GM06990 (cell line): ENCODE results near the gene EEPD1.

Experiments used
- DNase-seq: peaks from one replicate; pipeline ENCODE4 v3.0.0-alpha.2; 2011; ENCODE audit not compliant: insufficient read length; ENCODE audit errors: extremely low read depth
- H3K27me3 ChIP-seq: replicated peaks from 2 replicates; pipeline ENCODE4 v1.6.0; 2011; ENCODE audit warnings: low read length; ENCODE audit not compliant: control insufficient read depth, insufficient read depth
- H3K36me3 ChIP-seq: 2 replicates; pipeline ENCODE4 v1.5.1; 2011; ENCODE audit warnings: low read length; ENCODE audit not compliant: control insufficient read depth, insufficient read depth
- H3K4me3 ChIP-seq: replicated peaks from 2 replicates; pipeline ENCODE4 v1.5.1; 2011; ENCODE audit warnings: low read depth, mild to moderate bottlenecking, control low read depth, low read length
- CTCF ChIP-seq: IDR thresholded peaks from 2 replicates; pipeline ENCODE4 v1.5.1; 2011; ENCODE audit warnings: low read length, control low read depth, mild to moderate bottlenecking, inconsistent platforms; ENCODE audit not compliant: insufficient read depth, poor library complexity, severe bottlenecking

The EEPD1 gene

GRCh38 chr7:36188906-36189305 is 35.9 kb downstream of the EEPD1 start:
- Histone ChIP-seq H3K4me3 (no peak overlapping the region), H3K36me3 (no peaks in the 10 kb centered on the region), H3K27me3 (no peaks in the 10 kb centered on the region)
- no peak for DNase-seq
- no peak for TF ChIP-seq CTCF

GRCh38 chr7:36190447-36191291 is 37.6 kb downstream of the EEPD1 start:
- Histone ChIP-seq H3K4me3 (no peak overlapping the region), H3K36me3 (no peaks in the 10 kb centered on the region), H3K27me3 (no peaks in the 10 kb centered on the region)
- no peak for TF ChIP-seq CTCF
- DNase-seq = no peak

GRCh38 chr7:36191292-36191920 is 38.4 kb downstream of the EEPD1 start:
- H3K36me3 ChIP-seq = no peaks in the 10 kb centered on the region
- TF ChIP-seq CTCF = no peak
- H3K27me3 ChIP-seq = no peaks in the 10 kb centered on the region
- no peak overlapping the region for H3K4me3 ChIP-seq
- DNase-seq = no peak

- no peak for DNase-seq
- Histone ChIP-seq H3K4me3 (no peak overlapping the region), H3K36me3 (no peaks in the 10 kb centered on the region), H3K27me3 (no peaks in the 10 kb centered on the region)
- TF ChIP-seq CTCF = no peak
Observed at GRCh38 chr7:36192053-36192824, 39.2 kb downstream of the EEPD1 start.

GRCh38 chr7:36192877-36193276 is 39.8 kb downstream of the EEPD1 start:
- no peak overlapping the region for H3K4me3 ChIP-seq
- TF ChIP-seq CTCF = no peak

More at GRCh38 chr7:36192877-36193276, 39.8 kb downstream of the EEPD1 start:
- no peak for DNase-seq
- Histone ChIP-seq H3K27me3 (no peaks in the 10 kb centered on the region), H3K36me3 (no peaks in the 10 kb centered on the region)
